ENCODE results near the gene ZNF223. TPM values are rescaled to one million over a fixed set of nuclear protein-coding genes. Genes with fewer than 3 reads are reported as not detected.
A peak's percentile ranks its signal among the peaks of the same experiment; 100 is the strongest.

ZNF223 gene
- total and polyA plus RNA-seq, 9 of the 15 experiments (the other 6 are each of a cell fraction or from before 2014, with no cell fraction given), result 0.21 to 1.8 (median 0.71) TPM

GRCh38 chr19:44005973-44006372 lies 45.9 kb upstream of the ZNF223 start (continued):
- no peak for TF ChIP-seq ZBTB40 (IDR thresholded peaks at IDR 0.05)
- no peak for TF ChIP-seq ZBTB40 (CRISPR knock-in tag; IDR thresholded peaks at IDR 0.05)
- TF ChIP-seq CEBPB (tag; IDR thresholded peaks at IDR 0.05), result peak; percentile 65
